ENCODE results near the gene ASB12. TPM values are rescaled to one million over a fixed set of nuclear protein-coding genes. Genes with fewer than 3 reads are reported as not detected.
A peak's percentile ranks its signal among the peaks of the same experiment; 100 is the strongest.
"Not testable (repeated sequence)": the region's sequence is repeated elsewhere in the genome, so short reads cannot be mapped to it uniquely, and the experiment has no call there.

Gene ASB12
- 10 to 100 TPM; 18.8 to 36.3 (median 24.7) TPM for total RNA-seq
- polyA plus RNA-seq = 10 to 100 TPM in 2 of 3 donors, 1 to 10 TPM in 1; 5.7 to 49.4 (median 38.2) TPM
- long read RNA-seq, donor 1, transcript ASB12-201 (3 exons, 1,289 nt) = major isoform, 8 of 18 reads
- long read RNA-seq, donor 1, partial matches to known transcripts = 9 of 18 reads
- long read RNA-seq, donor 1, other reads (novel, unspliced or antisense) = 1 of 18 reads
- long read RNA-seq, donor 2, transcript ASB12-201 (3 exons, 1,289 nt) = major isoform, 26 of 69 reads
- long read RNA-seq, donor 2, partial matches to known transcripts = 40 of 69 reads
- long read RNA-seq, donor 2, other reads (novel, unspliced or antisense) = 3 of 69 reads

GRCh38 chrX:64230123-64230970 lies at the start of gene ASB12:
Gene ASB12 (minus strand): TSS chrX:64230607. CDS start chrX:64225650, 4,957 bp downstream.
- Histone ChIP-seq H3K4me3 (peak within 1 kb of the TSS; percentile 59), H3K4me1 (peaks cover 9% of the 10 kb centered on the region), H3K36me3 (ENCODE audit: insufficient read depth in 1 of 2, low read depth in 1 of 2) (no peaks in the 10 kb centered on the region), H3K27ac (peak within 1 kb of the TSS; percentile 85), H3K27me3 (ENCODE audit: insufficient read depth in 3 of 3, low read length in 2 of 3) (peaks cover 0 to 6% (median 0%) of the 10 kb centered on the region in 3 donors), H3K9me3 (no peaks in the 10 kb centered on the region)
- TF ChIP-seq CTCF (IDR thresholded peaks at IDR 0.05) = peak; percentile 46
- DNase-seq (peak; percentile 21 to 65), ATAC-seq (peak; percentile 94 to 98 (median 96))
- intact Hi-C loops (cut with DNase I) = no loop called here
- 33 to 37% (median 34%) methylated on average over 15 to 17 of the region's 17 CpGs for WGBS, 3 donors

- ATAC-seq = peak; percentile 85 to 98 (median 90)
- H3K9me3 ChIP-seq = no peaks in the 10 kb centered on the region
- no peak overlapping the region for H3K4me3 ChIP-seq
- no peaks in the 10 kb centered on the region for H3K4me1 ChIP-seq
- no peaks in the 10 kb centered on the region for H3K36me3 ChIP-seq (ENCODE audit: insufficient read depth in 1 of 2, low read depth in 1 of 2)
- intact Hi-C loops (cut with DNase I) = no loop called here
- no peaks in the 10 kb centered on the region for H3K27me3 ChIP-seq (ENCODE audit: insufficient read depth in 3 of 3, low read length in 2 of 3)
- DNase-seq = no peak
- peak overlapping the region; percentile 42 for H3K27ac ChIP-seq
- TF ChIP-seq CTCF (IDR thresholded peaks at IDR 0.05) = no peak
Observed at GRCh38 chrX:64265265-64265664, 34.9 kb upstream of the ASB12 start.

GRCh38 chrX:64229154-64229553 lies 1.3 kb downstream of the ASB12 start:
- 9 to 19% (median 13%) methylated on average over 3 of the region's 3 CpGs for WGBS, 3 donors
- Histone ChIP-seq H3K9me3 (no peaks in the 10 kb centered on the region), H3K27me3 (ENCODE audit: insufficient read depth in 3 of 3, low read length in 2 of 3) (peaks cover 0 to 6% (median 0%) of the 10 kb centered on the region in 3 donors), H3K4me1 (peaks cover 9% of the 10 kb centered on the region), H3K36me3 (ENCODE audit: insufficient read depth in 1 of 2, low read depth in 1 of 2) (no peaks in the 10 kb centered on the region), H3K4me3 (peak overlapping the region; percentile 59), H3K27ac (peak overlapping the region; percentile 85)
- intact Hi-C loops (cut with DNase I) = no loop called here
- TF ChIP-seq CTCF (IDR thresholded peaks at IDR 0.05) = peak; percentile 23
- ATAC-seq (peak in 3 of 4 donors; percentile 63 to 69 (median 64)), DNase-seq (no peak)

- ATAC-seq = no peak
- no peaks in the 10 kb centered on the region for H3K36me3 ChIP-seq (ENCODE audit: insufficient read depth in 1 of 2, low read depth in 1 of 2)
- H3K27ac ChIP-seq = no peak overlapping the region
- H3K9me3 ChIP-seq = no peaks in the 10 kb centered on the region
- H3K4me3 ChIP-seq = no peak overlapping the region
- H3K4me1 ChIP-seq = no peaks in the 10 kb centered on the region
- peaks cover 0 to 5% (median 0%) of the 10 kb centered on the region in 3 donors for H3K27me3 ChIP-seq (ENCODE audit: insufficient read depth in 3 of 3, low read length in 2 of 3)
- no peak for TF ChIP-seq CTCF (IDR thresholded peaks at IDR 0.05)
- WGBS, 3 donors = 87 to 99% (median 94%) methylated on average over 4 of the region's 4 CpGs
- DNase-seq = no peak
- intact Hi-C loops (cut with DNase I) = no loop called here
Observed at GRCh38 chrX:64218023-64218422, 12.4 kb downstream of the ASB12 start.

GRCh38 chrX:64213989-64214388 lies 16.4 kb downstream of the ASB12 start:
- DNase-seq; H3K36me3 ChIP-seq (ENCODE audit: insufficient read depth in 1 of 2, low read depth in 1 of 2); H3K4me1 ChIP-seq; H3K27ac ChIP-seq; ATAC-seq; H3K4me3 ChIP-seq; intact Hi-C loops (cut with DNase I); H3K9me3 ChIP-seq; H3K27me3 ChIP-seq (ENCODE audit: insufficient read depth in 3 of 3, low read length in 2 of 3): not testable (repeated sequence)

Data from psoas muscle (tissue), 8 donors.